BE2C (cell line): Measurements from ENCODE around the gene PLA2G6.
A peak's percentile ranks its signal among the peaks of the same experiment; 100 is the strongest.

Experiments used
- DNase-seq: peaks from one replicate; pipeline ENCODE4 v3.0.0-alpha.2; 2020
- H3K27me3 ChIP-seq: fragments of 250-450 bp; sonication (Bioruptor Pico); 2 replicates; pipeline ENCODE4 v1.5.1; 2020; ENCODE audit warnings: mild to moderate bottlenecking
- H3K36me3 ChIP-seq: fragments of 250-450 bp; sonication (Bioruptor Pico); 2 replicates; pipeline ENCODE4 v1.5.1; 2020; ENCODE audit warnings: mild to moderate bottlenecking
- H3K4me1 ChIP-seq: fragments of 250-450 bp; sonication (Bioruptor Pico); 2 replicates; pipeline ENCODE4 v1.5.1; 2020
- H3K4me3 ChIP-seq: 2 replicates; pipeline ENCODE4 v1.5.1; 2011; ENCODE audit warnings: low read depth, low read length
- H3K9me3 ChIP-seq: fragments of 250-450 bp; sonication (Bioruptor Pico); 2 replicates; pipeline ENCODE4 v1.5.1; 2020
- CTCF ChIP-seq: IDR thresholded peaks from 2 replicates; pipeline ENCODE4 v1.5.1; 2012; ENCODE audit warnings: mild to moderate bottlenecking, low read depth, low read length

The PLA2G6 gene

GRCh38 chr22:38109371-38110001 lies 72.1 kb downstream of the PLA2G6 start:
- no peaks in the 10 kb centered on the region for H3K4me1 ChIP-seq
- H3K4me3 ChIP-seq: no peak overlapping the region
- no peaks in the 10 kb centered on the region for H3K27me3 ChIP-seq
- no peak for DNase-seq
- TF ChIP-seq CTCF: no peak
- no peaks in the 10 kb centered on the region for H3K36me3 ChIP-seq
- H3K9me3 ChIP-seq: no peaks in the 10 kb centered on the region

GRCh38 chr22:38108561-38109319 lies 72.9 kb downstream of the PLA2G6 start:
- no peaks in the 10 kb centered on the region for H3K4me1 ChIP-seq
- no peaks in the 10 kb centered on the region for H3K36me3 ChIP-seq
- no peaks in the 10 kb centered on the region for H3K27me3 ChIP-seq
- no peak for TF ChIP-seq CTCF
- H3K9me3 ChIP-seq: no peaks in the 10 kb centered on the region
- no peak overlapping the region for H3K4me3 ChIP-seq
- no peak for DNase-seq

DNA sequence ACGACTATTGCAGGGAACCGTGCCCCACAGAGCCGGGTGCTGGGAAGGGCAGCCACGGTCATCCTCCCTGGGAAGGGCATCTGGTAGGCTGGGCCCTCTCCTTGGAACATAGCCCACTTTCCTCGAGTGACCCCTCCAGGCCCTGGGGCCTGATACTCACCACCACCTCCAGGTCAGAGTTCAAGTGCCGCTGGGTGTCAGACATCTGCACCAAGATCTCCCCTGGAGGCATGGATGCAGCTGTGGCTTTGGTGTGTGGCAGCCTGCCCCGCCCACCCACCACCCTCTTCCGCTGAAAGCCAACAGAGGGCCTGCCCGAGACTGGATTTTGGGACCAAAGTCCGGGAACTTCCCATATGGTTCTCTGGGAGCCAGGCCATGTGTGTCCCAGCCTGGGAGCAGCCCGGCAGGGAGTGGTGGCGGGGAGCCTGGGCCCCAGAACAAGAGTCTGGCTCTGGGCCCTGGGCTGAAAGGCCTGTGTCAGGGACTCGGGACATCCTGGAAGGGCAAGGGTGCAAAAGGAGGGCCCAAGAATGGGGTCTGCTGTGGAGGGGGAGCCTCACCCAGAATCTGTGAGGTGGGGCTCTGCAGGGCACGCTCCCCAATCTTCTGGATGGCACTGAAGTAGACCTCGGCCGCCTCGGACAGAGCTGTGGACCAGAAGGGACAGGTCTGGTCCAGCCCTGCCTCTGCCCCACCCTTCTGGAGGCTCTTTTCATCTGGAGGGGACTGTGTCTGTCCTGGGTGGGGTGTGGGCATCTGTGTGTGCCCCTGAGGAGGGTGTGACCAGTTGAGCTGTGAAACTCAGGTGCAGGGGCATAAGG lies 73.7 kb downstream of the PLA2G6 start:
- DNase-seq: peak; percentile 18
- TF ChIP-seq CTCF: no peak
- no peaks in the 10 kb centered on the region for H3K36me3 ChIP-seq
- H3K4me3 ChIP-seq: no peak overlapping the region
- no peaks in the 10 kb centered on the region for H3K27me3 ChIP-seq
- H3K9me3 ChIP-seq: no peaks in the 10 kb centered on the region
- H3K4me1 ChIP-seq: no peaks in the 10 kb centered on the region

GRCh38 chr22:38106814-38107578 lies 74.6 kb downstream of the PLA2G6 start:
- no peaks in the 10 kb centered on the region for H3K36me3 ChIP-seq
- H3K4me1 ChIP-seq: no peaks in the 10 kb centered on the region
- no peaks in the 10 kb centered on the region for H3K9me3 ChIP-seq
- DNase-seq: peak; percentile 15
- no peak overlapping the region for H3K4me3 ChIP-seq
- H3K27me3 ChIP-seq: no peaks in the 10 kb centered on the region
- TF ChIP-seq CTCF: no peak

DNA sequence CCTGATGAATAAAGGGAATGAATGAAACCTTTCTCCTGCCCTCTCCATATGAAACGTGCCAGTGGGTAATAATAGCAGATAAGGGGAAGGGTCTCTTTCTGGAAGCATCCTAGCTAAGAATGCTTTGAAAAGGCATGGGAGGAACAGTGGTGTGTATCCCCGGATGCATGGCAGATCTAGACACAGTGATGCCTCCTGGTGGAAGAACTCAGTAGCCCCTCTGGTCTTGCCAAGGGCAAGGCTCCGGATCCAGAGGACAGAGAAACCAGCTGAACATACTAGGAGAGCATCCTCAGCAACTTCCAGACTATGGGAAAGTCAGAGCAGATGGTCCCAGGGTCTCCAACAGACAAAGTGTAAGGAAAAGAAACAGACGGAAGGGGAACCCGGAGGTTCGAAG lies 77.5 kb downstream of the PLA2G6 start:
- Histone ChIP-seq H3K36me3 (no peaks in the 10 kb centered on the region), H3K9me3 (no peaks in the 10 kb centered on the region), H3K4me3 (no peak overlapping the region), H3K27me3 (no peaks in the 10 kb centered on the region), H3K4me1 (no peaks in the 10 kb centered on the region)
- peak; percentile 56 for TF ChIP-seq CTCF
- no peak for DNase-seq
